Measurements from ENCODE around the gene CSRP3.

Gene CSRP3

GRCh38 chr11:19225123-19225522, 23.3 kb upstream of the CSRP3 start:
- DNase-seq, result no peak

GRCh38 chr11:19220903-19221724, 19.3 kb upstream of the CSRP3 start:
- DNase-seq, result no peak

GRCh38 chr11:19218786-19219460, 17.1 kb upstream of the CSRP3 start:
- DNase-seq, result peak; percentile 21

- DNase-seq, result no peak
These were observed 16.4 kb upstream of the CSRP3 start for GRCh38 chr11:19218216-19218615.

GRCh38 chr11:19216709-19217374, 15.1 kb upstream of the CSRP3 start:
- DNase-seq, result no peak

- DNase-seq, result no peak
These were observed 14.2 kb upstream of the CSRP3 start for GRCh38 chr11:19216021-19216420.

GRCh38 chr11:19209617-19210370, 8.0 kb upstream of the CSRP3 start:
- no peak for DNase-seq

- no peak for DNase-seq
These were observed 7.3 kb upstream of the CSRP3 start for GRCh38 chr11:19208959-19209546.

- DNase-seq, result no peak
These were observed 6.4 kb upstream of the CSRP3 start for GRCh38 chr11:19208181-19208580.

- DNase-seq, result no peak
These were observed 3.1 kb upstream of the CSRP3 start for GRCh38 chr11:19204836-19205235.

GRCh38 chr11:19200410-19201201, 1.2 kb downstream of the CSRP3 start:
- DNase-seq, result peak; percentile 4

GRCh38 chr11:19199771-19200170, 2.0 kb downstream of the CSRP3 start:
- no peak for DNase-seq

- DNase-seq, result no peak
These were observed 2.7 kb downstream of the CSRP3 start for GRCh38 chr11:19199048-19199447.

- no peak for DNase-seq
These were observed 5.4 kb downstream of the CSRP3 start for GRCh38 chr11:19196432-19196831.

GRCh38 chr11:19194620-19195308, 7.0 kb downstream of the CSRP3 start:
- no peak for DNase-seq

- DNase-seq, result no peak
These were observed 7.9 kb downstream of the CSRP3 start for GRCh38 chr11:19193916-19194315.

- no peak for DNase-seq
These were observed 10.1 kb downstream of the CSRP3 start for GRCh38 chr11:19191530-19192169.

- no peak for DNase-seq
These were observed 13.9 kb downstream of the CSRP3 start for GRCh38 chr11:19187833-19188258.

GRCh38 chr11:19187114-19187832, 14.5 kb downstream of the CSRP3 start:
- no peak for DNase-seq

GRCh38 chr11:19185516-19186052, 16.2 kb downstream of the CSRP3 start:
- DNase-seq, result no peak
